Mesenteric fat pad (tissue), 1 donor: ENCODE data around the gene NFKBIZ. TPM values are rescaled to one million over a fixed set of nuclear protein-coding genes. Genes with fewer than 3 reads are reported as not detected.

ENCODE experiments used
- total RNA-seq: library from RNA; stranded (reverse); fragmentation: NEBNext Ultra II Directional; extraction: Animal tissue kit (Norgen Biotek cat#: 25700); gene quantifications from one replicate; pipeline ENCODE4 v1.2.1, GENCODE V29; 2021
- donor health status: DM: yes; HTN: yes; CAD: no.

NFKBIZ gene
- total RNA-seq, 1 donor from 2014 or later, result 133 TPM

Other genes starting within 250 kb of the NFKBIZ start
- gene ZBTB11, start 172.4 kb upstream of the NFKBIZ start, total RNA-seq, result 15.1 TPM
- 734 TPM for gene RPL24, start 162.8 kb upstream of the NFKBIZ start, total RNA-seq
- 6.2 TPM for gene CEP97, start 124.9 kb upstream of the NFKBIZ start, total RNA-seq
- 11.0 TPM for gene NXPE3, start 70.3 kb upstream of the NFKBIZ start, total RNA-seq